GM12878 (cell line): ENCODE measurements around the gene DCAF8. TPM values are rescaled to one million over a fixed set of nuclear protein-coding genes. Genes with fewer than 3 reads are reported as not detected.

Experiments used
- ATAC-seq: fragments of 200-7000 bp; cut with Tn5 transposase; 3 replicates; pipeline ENCODE4 v1.9.1; 2020; ENCODE audit warnings: mild to moderate bottlenecking, moderate library complexity
- BruUV-seq: library from RNA; stranded (reverse); fragments of 400-500 nt; replicated peaks from 2 replicates; lab custom pipeline; 2021; lab: Mats Ljungman, UMichigan
- CTCF ChIA-PET: fragments of 300-600 bp; sonication (Branson Sonifier 250); formaldehyde crosslinking; extraction: SDS; loops from one replicate; lab custom pipeline; 2021; ENCODE audit warnings: inconsistent platforms; lab: Yijun Ruan, JAX
- POLR2A ChIA-PET: fragments of 350-600 bp; formaldehyde crosslinking; extraction: SDS; loops from one replicate; lab custom pipeline; 2021; ENCODE audit warnings: inconsistent platforms; lab: Charles Lee
- RAD21 ChIA-PET: fragments of 300-600 bp; sonication (Branson Sonifier 250); formaldehyde crosslinking; loops from one replicate; lab custom pipeline; 2023; ENCODE audit warnings: antibody characterized with exemption; ENCODE audit not compliant: unreplicated experiment; lab: Charles Lee
- SMC1A ChIA-PET: fragments of 300-600 bp; sonication (Branson Sonifier 250); formaldehyde crosslinking; loops from one replicate; lab custom pipeline; 2023; ENCODE audit not compliant: unreplicated experiment, uncharacterized antibody; lab: Charles Lee
- DNase-seq: peaks from one replicate; pipeline ENCODE4 v3.0.0-alpha.2; 2011; ENCODE audit warnings: low read depth, low spot score
- FAIRE-seq: peaks from 3 replicates; lab custom pipeline; 2011; peaks lifted over from hg19 to GRCh38; lab: Jason Lieb, UNC
- H2AFZ ChIP-seq: 2 replicates; pipeline ENCODE4 v1.6.0; 2011; ENCODE audit warnings: low read depth, low read length, control low read depth; ENCODE audit not compliant: control insufficient read depth
- H3K27ac ChIP-seq: 2 replicates; pipeline ENCODE4 v1.5.1; 2011; ENCODE audit warnings: control low read depth; ENCODE audit not compliant: control insufficient read depth, insufficient read depth
- H3K27me3 ChIP-seq, 2 experiments: replicated peaks in 1 of 2; 2 replicates each; pipeline versions ENCODE4 v1.6.0 to v1.6.1; 2011; ENCODE audit warnings: low read length in 1 of 2; ENCODE audit not compliant: control insufficient read depth in 2 of 2, insufficient read depth in 2 of 2
- H3K36me3 ChIP-seq, 2 experiments: 2 replicates each; pipeline ENCODE4 v1.5.1; 2011; ENCODE audit warnings: low read length in 1 of 2; ENCODE audit not compliant: control insufficient read depth in 2 of 2, insufficient read depth in 2 of 2
- H3K4me1 ChIP-seq: 2 replicates; pipeline ENCODE4 v1.6.1; 2011; ENCODE audit warnings: mild to moderate bottlenecking, low read length, moderate library complexity, mixed read lengths; ENCODE audit not compliant: control insufficient read depth, insufficient read depth
- H3K4me2 ChIP-seq: 2 replicates; pipeline ENCODE4 v1.6.0; 2011; ENCODE audit warnings: control low read depth; ENCODE audit not compliant: control insufficient read depth, insufficient read depth
- H3K4me3 ChIP-seq: fragments of 200-600 bp; sonication (generic); 2 replicates; pipeline ENCODE4 v1.5.1; 2016
- H3K79me2 ChIP-seq: 2 replicates; pipeline ENCODE4 v1.6.0; 2011; ENCODE audit warnings: low read length; ENCODE audit not compliant: control insufficient read depth, insufficient read depth
- H3K9ac ChIP-seq: 2 replicates; pipeline ENCODE4 v1.8.0; 2011; ENCODE audit warnings: low read length, control low read depth, mixed read lengths; ENCODE audit not compliant: control insufficient read depth, insufficient read depth
- H3K9me3 ChIP-seq: replicated peaks from 3 replicates; pipeline ENCODE4 v1.5.1; 2011; ENCODE audit warnings: mild to moderate bottlenecking, low read length; ENCODE audit not compliant: control insufficient read depth, insufficient read depth
- H4K20me1 ChIP-seq: 2 replicates; pipeline ENCODE4 v1.6.0; 2011; ENCODE audit not compliant: control insufficient read depth, insufficient read depth
- BMI1 ChIP-seq: fragments of 450-650 bp; IDR thresholded peaks from 2 replicates; pipeline ENCODE4 v1.6.1; 2016; ENCODE audit warnings: mild to moderate bottlenecking, moderate library complexity, borderline replicate concordance
- CHD1 ChIP-seq: IDR thresholded peaks from 2 replicates; pipeline ENCODE4 v1.6.1; 2012; ENCODE audit warnings: low read depth, low read length, improper control_type of control experiment
- EGR1 ChIP-seq, 2 experiments: IDR thresholded peaks; 1 replicate in 1 of 2; 2 replicates in 1 of 2; pipeline ENCODE4 v1.6.1; 2011 to 2012; ENCODE audit warnings: low read depth in 2 of 2, low read length in 2 of 2, borderline replicate concordance in 1 of 2, mild to moderate bottlenecking in 1 of 2, moderate library complexity in 1 of 2
- ESRRA ChIP-seq: IDR thresholded peaks from 2 replicates; pipeline ENCODE4 v1.6.1; 2012; ENCODE audit warnings: mild to moderate bottlenecking, low read length, improper control_type of control experiment
- GATAD2B ChIP-seq: fragments of 450-650 bp; conservative IDR thresholded peaks from 2 replicates; pipeline ENCODE4 v1.6.1; 2017; ENCODE audit warnings: low read depth, mild to moderate bottlenecking, moderate library complexity
- MYC ChIP-seq: IDR thresholded peaks from 2 replicates; pipeline ENCODE4 v1.6.1; 2011; ENCODE audit warnings: mild to moderate bottlenecking, low read length, moderate library complexity, inconsistent platforms; ENCODE audit not compliant: insufficient read depth, insufficient replicate concordance, insufficient read length, severe bottlenecking
- NRF1 ChIP-seq: conservative IDR thresholded peaks from 2 replicates; pipeline ENCODE4 v1.6.1; 2011; ENCODE audit warnings: mild to moderate bottlenecking, low read depth, low read length, improper control_type of control experiment
- RB1 ChIP-seq: fragments of 450-650 bp; formaldehyde crosslinking; IDR thresholded peaks from 2 replicates; pipeline ENCODE4 v1.6.1; 2017; ENCODE audit warnings: mild to moderate bottlenecking, borderline replicate concordance
- RUNX3 ChIP-seq: IDR thresholded peaks from 2 replicates; pipeline ENCODE4 v1.6.1; 2012; ENCODE audit warnings: low read length, inconsistent platforms
- SMARCA5 ChIP-seq: fragments of 450-650 bp; IDR thresholded peaks from 2 replicates; pipeline ENCODE4 v1.6.1; 2017; ENCODE audit warnings: mild to moderate bottlenecking
- SRF ChIP-seq, 2 experiments: IDR thresholded peaks; 2 replicates each; pipeline ENCODE4 v1.6.1; 2011; ENCODE audit warnings: low read depth in 2 of 2, low read length in 2 of 2, mild to moderate bottlenecking in 1 of 2, moderate library complexity in 1 of 2
- STAT1 ChIP-seq: fragments of 450-650 bp; conservative IDR thresholded peaks from 2 replicates; pipeline ENCODE4 v1.6.1; 2014; ENCODE audit warnings: antibody characterized with exemption, mild to moderate bottlenecking
- STAT3 ChIP-seq: IDR thresholded peaks from 2 replicates; pipeline ENCODE4 v1.6.1; 2011; ENCODE audit warnings: low read depth, low read length, improper control_type of control experiment
- YY1 ChIP-seq: IDR thresholded peaks from 2 replicates; pipeline ENCODE4 v1.6.1; 2011; ENCODE audit warnings: low read depth, mild to moderate bottlenecking, low read length
- ZNF274 ChIP-seq: IDR thresholded peaks from one replicate; pipeline ENCODE4 v1.8.0; 2011; ENCODE audit not compliant: insufficient read length, insufficient read depth
- WGBS: methylation state at CpG from one replicate; pipeline ENCODE4 v1.1.6; 2016; ENCODE audit warnings: low lambda C conversion rate; ENCODE audit not compliant: insufficient replicate concordance, insufficient coverage; ENCODE audit errors: missing lambda C conversion rate; 5-methylcytosine and 5-hydroxymethylcytosine counted together
- in situ Hi-C: fragments of 300-500 bp; cut with MboI; formaldehyde crosslinking; loops from 9 replicates; pipeline ENCODE4 v1.14.3; 2018; ENCODE audit warnings: mixed read lengths
- intact Hi-C: fragments of 100-400 bp; cut with micrococcal nuclease; formaldehyde crosslinking; loops from one replicate; pipeline ENCODE4 v1.14.2; 2022; ENCODE audit not compliant: unreplicated experiment
- polyA plus RNA-seq, 11 experiments: library from polyadenylated mRNA; depleted of rRNA in 4 of 11; unstranded in 6 of 11; stranded (reverse) in 5 of 11; fragments of >200 nt; fragmentation: Nextera tagmentation in 4 of 11; fragmentation: Illumina TruSeq in 1 of 11; extraction: Ambion mirVana in 4 of 11; extraction: Trizol in 1 of 11; gene quantifications; 1 replicate in 1 of 11; 2 replicates in 10 of 11; pipeline versions ENCODE4 v1.2.1 to v1.2.3, GENCODE V29; 2011 to 2016; ENCODE audit warnings: inconsistent platforms in 2 of 11, missing spikeins in 2 of 11, low read depth in 1 of 11
- total RNA-seq, 4 experiments: library from RNA; depleted of rRNA in 3 of 4; stranded (reverse); fragments of >200 nt in 3 of 4; fragmentation: Illumina TruSeq in 1 of 4; extraction: Trizol in 1 of 4; gene quantifications; 2 replicates each; pipeline versions ENCODE4 v1.2.1 to v1.2.3, GENCODE V29; 2013 to 2021
- TF ChIP-seq, protein P1 (sequence below): IDR thresholded peaks from 2 replicates; pipeline ENCODE4 v1.6.1; 2012; ENCODE audit warnings: low read length, inconsistent platforms
- TF ChIP-seq, protein P2 (sequence below): fragments of 450-650 bp; formaldehyde crosslinking; IDR thresholded peaks from 2 replicates; pipeline ENCODE4 v1.4.0; 2020; ENCODE audit warnings: mild to moderate bottlenecking, moderate library complexity
- TF ChIP-seq, protein P3 (sequence below): fragments of 450-650 bp; IDR thresholded peaks from 2 replicates; pipeline ENCODE4 v1.6.1; 2016; ENCODE audit warnings: mild to moderate bottlenecking

Gene DCAF8
- total and polyA plus RNA-seq, 10 of the 15 experiments (the other 5 are each of a cell fraction or from before 2014, with no cell fraction given): 10.4 to 152 (median 84.6) TPM

DNA sequence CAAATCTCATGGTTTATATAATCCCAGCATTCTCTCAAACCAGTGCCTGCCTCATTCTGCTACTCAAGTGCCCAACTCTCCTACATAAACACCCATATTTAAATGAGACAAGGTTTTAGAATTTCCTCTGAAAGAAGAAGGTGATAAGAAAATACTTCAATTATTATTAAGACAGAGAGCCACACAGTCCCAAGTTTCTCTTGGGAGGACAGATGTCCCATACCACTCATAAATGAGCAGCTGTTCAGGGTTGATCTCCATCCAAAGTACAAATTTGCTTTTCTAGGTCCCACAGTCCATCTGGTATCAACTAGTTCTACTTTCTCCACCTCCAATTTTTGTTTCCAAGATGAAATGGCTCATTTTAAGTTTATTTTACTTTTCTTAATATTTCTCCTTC lies 11.3 kb downstream of the DCAF8 start (continued):
- TF ChIP-seq, protein P1, sequence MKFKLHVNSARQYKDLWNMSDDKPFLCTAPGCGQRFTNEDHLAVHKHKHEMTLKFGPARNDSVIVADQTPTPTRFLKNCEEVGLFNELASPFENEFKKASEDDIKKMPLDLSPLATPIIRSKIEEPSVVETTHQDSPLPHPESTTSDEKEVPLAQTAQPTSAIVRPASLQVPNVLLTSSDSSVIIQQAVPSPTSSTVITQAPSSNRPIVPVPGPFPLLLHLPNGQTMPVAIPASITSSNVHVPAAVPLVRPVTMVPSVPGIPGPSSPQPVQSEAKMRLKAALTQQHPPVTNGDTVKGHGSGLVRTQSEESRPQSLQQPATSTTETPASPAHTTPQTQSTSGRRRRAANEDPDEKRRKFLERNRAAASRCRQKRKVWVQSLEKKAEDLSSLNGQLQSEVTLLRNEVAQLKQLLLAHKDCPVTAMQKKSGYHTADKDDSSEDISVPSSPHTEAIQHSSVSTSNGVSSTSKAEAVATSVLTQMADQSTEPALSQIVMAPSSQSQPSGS: no peak
- TF ChIP-seq YY1: no peak
- no peak for TF ChIP-seq ESRRA
- TF ChIP-seq BMI1: no peak
- TF ChIP-seq CHD1: no peak

DNA sequence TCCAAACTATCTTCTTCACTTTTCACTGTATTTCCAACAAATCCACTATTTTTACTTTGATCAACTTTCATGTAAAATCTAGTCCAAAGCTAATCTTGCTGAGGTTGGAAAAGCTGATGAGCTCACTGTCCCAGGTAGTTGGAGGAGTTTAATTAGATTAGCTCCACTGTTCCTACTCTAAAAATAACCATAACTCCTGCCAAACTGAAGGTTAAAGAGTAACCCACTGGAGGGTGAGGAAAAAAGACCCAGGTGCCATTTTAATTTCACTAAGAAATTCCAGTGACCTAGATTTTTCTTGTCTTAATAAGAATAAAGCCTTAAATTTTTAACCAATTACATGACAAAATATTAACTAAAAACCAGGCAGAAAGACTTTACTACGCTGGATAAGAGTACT lies 15.3 kb downstream of the DCAF8 start:
- Histone ChIP-seq H3K27ac (no peak overlapping the region), H2AFZ (no peak overlapping the region), H3K4me1 (no peaks in the 10 kb centered on the region), H3K79me2 (peaks cover 2% of the 10 kb centered on the region), H3K4me3 (no peak overlapping the region), H3K9me3 (no peaks in the 10 kb centered on the region), H3K4me2 (no peak overlapping the region), H4K20me1 (no peaks in the 10 kb centered on the region), H3K36me3 (no peaks in the 10 kb centered on the region; a peak in 3 of 4 replicates), H3K27me3 (no peaks in the 10 kb centered on the region), H3K9ac (no peak overlapping the region)
- DNase-seq (no peak), ATAC-seq (no peak), FAIRE-seq (no peak)
- ChIA-PET CTCF (interaction anchor here (0.9 to 10.6 kb wide), 7 partner anchors 15 to 161 kb away, joined by 4 to 273 read pairs (median 28); partner anchors contain the start of genes CASQ1 and DCAF8), POLR2A (interaction anchor here (0.7 to 1.3 kb wide), 3 partner anchors 22 to 66 kb away, joined by 3 to 4 read pairs (median 3); no protein-coding TSS in a partner anchor), SMC1A (interaction anchor here (1.6 to 2.1 kb wide), 3 partner anchors 44 to 54 kb away, joined by 6 to 8 read pairs (median 8); no protein-coding TSS in a partner anchor), RAD21 (interaction anchor here (0.9 kb wide), 2 partner anchors 54 to 146 kb away, joined by 3 read pairs; no protein-coding TSS in a partner anchor)
- 72% methylated on average over 1 of the region's 1 CpG for WGBS
- BruUV-seq: no TSS peak
- intact Hi-C loops (no loop called here), in situ Hi-C loops (no loop called here)
- no peak for TF ChIP-seq SMARCA5
- TF ChIP-seq ZNF274: no peak
- no peak for TF ChIP-seq NRF1
- no peak for TF ChIP-seq SRF (IDR thresholded peaks at IDR 0.05; ENCODE audit: low read depth in 2 of 2, low read length in 2 of 2)
- no peak for TF ChIP-seq EGR1 (IDR thresholded peaks at IDR 0.05; ENCODE audit: borderline replicate concordance in 1 of 2, low read depth in 2 of 2, low read length in 2 of 2)
- TF ChIP-seq STAT1: no peak
- TF ChIP-seq MYC: no peak
- TF ChIP-seq, protein P2, sequence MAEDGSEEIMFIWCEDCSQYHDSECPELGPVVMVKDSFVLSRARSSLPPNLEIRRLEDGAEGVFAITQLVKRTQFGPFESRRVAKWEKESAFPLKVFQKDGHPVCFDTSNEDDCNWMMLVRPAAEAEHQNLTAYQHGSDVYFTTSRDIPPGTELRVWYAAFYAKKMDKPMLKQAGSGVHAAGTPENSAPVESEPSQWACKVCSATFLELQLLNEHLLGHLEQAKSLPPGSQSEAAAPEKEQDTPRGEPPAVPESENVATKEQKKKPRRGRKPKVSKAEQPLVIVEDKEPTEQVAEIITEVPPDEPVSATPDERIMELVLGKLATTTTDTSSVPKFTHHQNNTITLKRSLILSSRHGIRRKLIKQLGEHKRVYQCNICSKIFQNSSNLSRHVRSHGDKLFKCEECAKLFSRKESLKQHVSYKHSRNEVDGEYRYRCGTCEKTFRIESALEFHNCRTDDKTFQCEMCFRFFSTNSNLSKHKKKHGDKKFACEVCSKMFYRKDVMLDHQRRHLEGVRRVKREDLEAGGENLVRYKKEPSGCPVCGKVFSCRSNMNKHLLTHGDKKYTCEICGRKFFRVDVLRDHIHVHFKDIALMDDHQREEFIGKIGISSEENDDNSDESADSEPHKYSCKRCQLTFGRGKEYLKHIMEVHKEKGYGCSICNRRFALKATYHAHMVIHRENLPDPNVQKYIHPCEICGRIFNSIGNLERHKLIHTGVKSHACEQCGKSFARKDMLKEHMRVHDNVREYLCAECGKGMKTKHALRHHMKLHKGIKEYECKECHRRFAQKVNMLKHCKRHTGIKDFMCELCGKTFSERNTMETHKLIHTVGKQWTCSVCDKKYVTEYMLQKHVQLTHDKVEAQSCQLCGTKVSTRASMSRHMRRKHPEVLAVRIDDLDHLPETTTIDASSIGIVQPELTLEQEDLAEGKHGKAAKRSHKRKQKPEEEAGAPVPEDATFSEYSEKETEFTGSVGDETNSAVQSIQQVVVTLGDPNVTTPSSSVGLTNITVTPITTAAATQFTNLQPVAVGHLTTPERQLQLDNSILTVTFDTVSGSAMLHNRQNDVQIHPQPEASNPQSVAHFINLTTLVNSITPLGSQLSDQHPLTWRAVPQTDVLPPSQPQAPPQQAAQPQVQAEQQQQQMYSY (CRISPR knock-in tag): no peak
- TF ChIP-seq GATAD2B: no peak
- no peak for TF ChIP-seq RUNX3
- no peak for TF ChIP-seq STAT3
- no peak for TF ChIP-seq RB1
- TF ChIP-seq, protein P3, sequence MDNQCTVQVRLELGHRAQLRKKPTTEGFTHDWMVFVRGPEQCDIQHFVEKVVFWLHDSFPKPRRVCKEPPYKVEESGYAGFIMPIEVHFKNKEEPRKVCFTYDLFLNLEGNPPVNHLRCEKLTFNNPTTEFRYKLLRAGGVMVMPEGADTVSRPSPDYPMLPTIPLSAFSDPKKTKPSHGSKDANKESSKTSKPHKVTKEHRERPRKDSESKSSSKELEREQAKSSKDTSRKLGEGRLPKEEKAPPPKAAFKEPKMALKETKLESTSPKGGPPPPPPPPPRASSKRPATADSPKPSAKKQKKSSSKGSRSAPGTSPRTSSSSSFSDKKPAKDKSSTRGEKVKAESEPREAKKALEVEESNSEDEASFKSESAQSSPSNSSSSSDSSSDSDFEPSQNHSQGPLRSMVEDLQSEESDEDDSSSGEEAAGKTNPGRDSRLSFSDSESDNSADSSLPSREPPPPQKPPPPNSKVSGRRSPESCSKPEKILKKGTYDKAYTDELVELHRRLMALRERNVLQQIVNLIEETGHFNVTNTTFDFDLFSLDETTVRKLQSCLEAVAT: no peak
